ENCODE data around the gene BCAS1.

DNA sequence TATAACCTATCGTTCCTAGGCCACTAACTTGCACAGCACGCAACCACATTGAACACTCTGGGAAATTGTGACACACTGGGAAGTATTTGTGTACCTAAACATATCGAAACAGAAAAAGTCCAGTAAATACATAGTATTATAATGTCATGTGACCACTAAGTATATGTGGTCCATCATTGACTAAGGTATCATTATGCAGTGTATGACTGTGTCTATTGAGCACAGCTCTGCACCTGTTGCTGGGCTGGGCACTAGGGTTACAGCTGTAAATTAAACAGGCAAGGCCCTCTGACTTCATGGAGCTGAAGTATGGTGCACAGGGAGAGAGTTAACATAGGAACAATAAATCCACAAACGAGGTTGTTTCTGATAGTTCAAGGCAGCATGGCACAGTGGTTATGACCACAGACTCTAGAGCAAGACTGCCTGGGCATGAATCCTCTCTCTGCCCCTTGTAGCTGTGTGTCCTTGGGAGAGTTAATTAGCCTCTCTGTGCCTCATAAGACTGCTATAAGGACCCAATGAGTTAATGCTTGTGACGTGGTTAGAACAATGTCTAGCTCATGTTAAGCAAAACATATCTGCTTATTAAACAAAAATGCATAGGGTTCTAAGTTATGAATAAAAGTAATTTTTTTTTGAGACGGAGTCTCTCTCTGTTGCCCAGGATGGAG lies 10.6 kb downstream of the BCAS1 start:
- TF ChIP-seq POLR2A (IDR thresholded peaks at IDR 0.05) (no peak), CTCF (IDR thresholded peaks at IDR 0.05) (no peak)
